RWPE1 (cell line): ENCODE results near the gene ADARB1.
"Not testable (repeated sequence)": the region's sequence is repeated elsewhere in the genome, so short reads cannot be mapped to it uniquely, and the experiment has no call there.

Experiments used
- CTCF ChIA-PET: fragments of 350-600 bp; sonication (Branson Sonifier 250); formaldehyde crosslinking; extraction: SDS; loops from one replicate; lab custom pipeline; 2021; lab: Yijun Ruan, JAX
- POLR2A ChIA-PET: fragments of 400-600 bp; formaldehyde crosslinking; extraction: SDS; loops from one replicate; lab custom pipeline; 2020; ENCODE audit warnings: antibody characterized with exemption; ENCODE audit not compliant: low non-redundant PET; lab: Yijun Ruan, JAX
- DNase-seq: peaks from one replicate; pipeline ENCODE4 v3.0.0; 2012; ENCODE audit warnings: low spot score
- H3K27ac ChIP-seq: fragments of 450-650 bp; 2 replicates; pipeline ENCODE4 v1.5.1; 2017
- TF ChIP-seq, protein P1 (sequence below): fragments of 450-650 bp; conservative IDR thresholded peaks from 2 replicates; pipeline ENCODE4 v1.5.1; 2017; ENCODE audit warnings: low read depth, mild to moderate bottlenecking

Gene ADARB1

DNA sequence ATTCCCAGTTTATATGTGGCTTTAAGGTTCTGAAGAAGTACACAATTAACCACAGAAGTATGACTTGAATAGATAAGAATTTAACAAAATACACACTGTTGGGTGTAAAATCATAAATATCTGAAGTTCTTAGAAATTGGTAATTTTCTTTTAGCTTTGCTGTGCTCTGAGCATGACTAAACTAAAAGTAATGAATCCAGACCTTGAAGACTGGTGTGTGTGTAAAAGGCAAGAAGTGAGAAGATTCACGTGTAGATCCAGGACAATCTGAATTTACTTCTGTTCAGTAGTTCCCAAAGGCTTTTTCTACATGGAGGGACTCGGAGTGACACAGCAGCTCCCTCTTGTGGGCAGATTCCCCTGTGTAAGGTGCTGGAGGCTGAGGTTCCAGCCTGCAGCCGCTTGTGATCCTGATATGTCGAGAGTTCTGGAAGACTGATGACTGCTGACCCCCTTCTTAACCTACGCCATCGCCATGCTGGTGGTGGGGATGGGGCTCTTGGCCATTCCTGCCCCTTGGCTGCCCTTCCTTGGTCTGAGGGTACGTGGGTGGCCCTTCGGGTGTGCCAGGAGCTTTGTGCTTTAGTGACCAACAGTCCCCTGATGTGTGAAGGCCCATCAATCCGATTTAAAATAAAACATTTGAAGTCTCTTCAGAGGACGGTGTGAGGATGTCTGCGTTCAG is 62.7 kb downstream of the ADARB1 start:
- H3K27ac ChIP-seq: peak overlapping the region; percentile 62
- TF ChIP-seq, protein P1, sequence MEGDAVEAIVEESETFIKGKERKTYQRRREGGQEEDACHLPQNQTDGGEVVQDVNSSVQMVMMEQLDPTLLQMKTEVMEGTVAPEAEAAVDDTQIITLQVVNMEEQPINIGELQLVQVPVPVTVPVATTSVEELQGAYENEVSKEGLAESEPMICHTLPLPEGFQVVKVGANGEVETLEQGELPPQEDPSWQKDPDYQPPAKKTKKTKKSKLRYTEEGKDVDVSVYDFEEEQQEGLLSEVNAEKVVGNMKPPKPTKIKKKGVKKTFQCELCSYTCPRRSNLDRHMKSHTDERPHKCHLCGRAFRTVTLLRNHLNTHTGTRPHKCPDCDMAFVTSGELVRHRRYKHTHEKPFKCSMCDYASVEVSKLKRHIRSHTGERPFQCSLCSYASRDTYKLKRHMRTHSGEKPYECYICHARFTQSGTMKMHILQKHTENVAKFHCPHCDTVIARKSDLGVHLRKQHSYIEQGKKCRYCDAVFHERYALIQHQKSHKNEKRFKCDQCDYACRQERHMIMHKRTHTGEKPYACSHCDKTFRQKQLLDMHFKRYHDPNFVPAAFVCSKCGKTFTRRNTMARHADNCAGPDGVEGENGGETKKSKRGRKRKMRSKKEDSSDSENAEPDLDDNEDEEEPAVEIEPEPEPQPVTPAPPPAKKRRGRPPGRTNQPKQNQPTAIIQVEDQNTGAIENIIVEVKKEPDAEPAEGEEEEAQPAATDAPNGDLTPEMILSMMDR: peak; percentile 90
- DNase-seq: peak; percentile 81
- ChIA-PET POLR2A (no interaction called here), CTCF (interaction anchor here (0.5 to 4.1 kb wide), 20 partner anchors 8 to 1082 kb away, joined by 3 to 57 read pairs (median 4); no protein-coding TSS in a partner anchor)

DNA sequence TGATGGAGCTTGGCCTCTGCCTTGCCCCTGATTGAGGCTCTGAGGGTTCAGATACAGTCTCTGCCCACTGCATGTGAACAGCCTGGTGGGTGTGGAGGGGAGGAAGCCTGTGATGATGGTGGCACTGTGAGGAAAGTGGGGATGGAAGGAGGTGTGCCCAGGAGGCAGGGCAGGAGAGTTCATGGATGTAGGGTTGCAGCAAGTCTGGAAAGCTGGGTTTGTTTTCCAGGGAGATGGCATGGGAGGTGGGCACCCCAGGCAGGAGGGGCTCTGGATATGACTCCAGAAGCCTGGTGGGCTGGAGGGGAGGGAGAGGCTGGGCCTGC is 63.2 kb downstream of the ADARB1 start:
- ChIA-PET POLR2A (interaction anchor here (1.0 kb wide), 1 partner anchor 150 kb away, joined by 3 read pairs; the partner anchor contains the start of gene POFUT2), CTCF (interaction anchor here (0.5 to 4.1 kb wide), 17 partner anchors 8 to 1083 kb away, joined by 3 to 57 read pairs (median 4); no protein-coding TSS in a partner anchor)
- peak overlapping the region; percentile 11 for H3K27ac ChIP-seq
- TF ChIP-seq, protein P1: no peak
- DNase-seq: no peak

DNA sequence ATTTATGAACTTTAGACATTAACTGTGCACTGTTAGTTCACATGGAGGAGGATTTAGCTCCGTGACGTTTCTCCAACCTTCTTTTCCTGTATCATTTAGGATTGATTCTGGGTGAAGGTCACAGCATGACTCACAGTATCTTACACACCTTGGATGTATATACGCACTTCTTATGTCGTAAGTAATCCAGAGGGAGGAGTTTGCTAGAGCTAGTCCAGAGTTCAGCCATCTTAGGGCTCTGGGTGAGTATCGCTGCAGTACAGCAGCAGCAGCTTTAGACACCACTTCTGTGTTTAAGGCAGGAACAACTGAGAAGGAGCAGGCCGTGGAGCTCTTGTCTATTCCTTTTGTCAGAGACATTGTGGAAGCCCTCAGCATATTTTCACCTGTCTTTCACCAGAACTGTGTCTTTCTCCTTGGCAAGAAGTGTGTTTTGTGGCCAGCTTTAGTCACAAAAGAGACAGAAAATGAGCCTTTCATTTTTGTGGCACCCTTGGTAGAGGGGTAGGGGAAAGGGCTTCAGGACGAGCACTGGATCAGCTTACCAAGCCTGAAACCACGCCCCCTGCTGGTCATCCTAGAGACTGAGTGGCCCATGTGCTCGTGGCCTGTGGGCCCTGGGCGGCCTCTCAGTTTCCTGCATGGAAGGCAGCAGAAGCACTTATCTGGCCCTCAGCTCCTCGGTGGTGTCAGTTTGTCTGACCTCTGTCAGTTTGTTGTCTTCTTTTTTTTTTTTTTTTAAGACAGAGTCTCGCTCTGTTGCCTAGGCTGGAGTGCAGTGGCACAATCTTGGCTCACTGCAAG is 64.0 kb downstream of the ADARB1 start:
- 0 out of 2 replicates have a peak overlapping the region, but pooled peaks have one; percentile 11 for H3K27ac ChIP-seq
- DNase-seq: peak; percentile 32
- POLR2A ChIA-PET: interaction anchor here (1.0 kb wide), 1 partner anchor 149 kb away, joined by 3 read pairs; the partner anchor contains the start of gene POFUT2
- TF ChIP-seq, protein P1: peak; percentile 74
- CTCF ChIA-PET: interaction anchor here (0.6 to 4.1 kb wide), 18 partner anchors 9 to 1003 kb away, joined by 3 to 57 read pairs (median 4); partner anchors contain the start of gene SLX9

DNA sequence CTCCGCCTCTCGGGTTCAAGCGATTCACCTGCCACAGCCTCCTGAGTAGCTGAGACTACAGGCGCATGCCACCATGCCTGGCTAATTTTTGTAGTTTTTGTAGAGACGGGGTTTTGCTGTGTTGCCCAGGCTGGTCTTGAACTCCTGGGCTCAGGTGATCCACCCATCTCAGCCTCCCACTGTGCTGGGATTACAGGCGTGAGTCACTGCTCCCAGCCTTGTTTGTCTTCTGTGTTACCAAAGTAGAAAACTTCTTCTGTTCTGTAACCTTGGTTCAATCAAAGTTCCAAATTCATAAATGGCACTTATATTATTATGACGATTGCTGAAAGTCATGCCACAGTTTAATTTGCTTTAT is 64.6 kb downstream of the ADARB1 start:
- POLR2A ChIA-PET: not testable (repeated sequence)

DNA sequence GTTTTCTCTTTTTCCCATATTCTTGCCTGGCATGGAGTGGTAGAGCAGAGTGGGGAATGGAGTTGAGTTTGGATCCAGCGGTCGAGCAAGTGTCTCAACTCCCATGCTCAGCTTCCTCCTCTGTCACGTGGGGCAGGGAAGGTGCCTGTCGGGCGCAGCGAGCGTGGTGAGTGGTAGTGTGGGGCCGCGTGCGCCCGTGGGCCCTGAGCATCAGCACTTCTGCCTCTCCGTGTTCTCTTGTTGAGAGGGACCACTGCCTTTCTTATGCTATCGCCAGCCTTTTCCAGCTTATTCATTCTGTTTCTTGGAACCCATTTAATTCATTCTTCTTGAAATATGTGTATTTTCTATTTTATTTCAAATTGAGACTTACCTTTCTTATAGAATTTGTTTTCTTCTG is 65.1 kb downstream of the ADARB1 start:
- DNase-seq: no peak
- TF ChIP-seq, protein P1: no peak
- ChIA-PET CTCF (interaction anchor here (0.6 to 4.1 kb wide), 9 partner anchors 11 to 301 kb away, joined by 3 to 57 read pairs (median 7); partner anchors contain the start of genes ADARB1, POFUT2 and SLX9), POLR2A (no interaction called here)
- H3K27ac ChIP-seq: no peak overlapping the region

More for the DNA sequence above, 64.6 kb downstream of the ADARB1 start:
- H3K27ac ChIP-seq: 0 out of 2 replicates have a peak overlapping the region, but pooled peaks have one; percentile 11
- CTCF ChIA-PET: interaction anchor here (0.6 to 4.1 kb wide), 9 partner anchors 9 to 465 kb away, joined by 3 to 57 read pairs (median 6); partner anchors contain the start of gene SLX9
- DNase-seq: not testable (repeated sequence)

DNA sequence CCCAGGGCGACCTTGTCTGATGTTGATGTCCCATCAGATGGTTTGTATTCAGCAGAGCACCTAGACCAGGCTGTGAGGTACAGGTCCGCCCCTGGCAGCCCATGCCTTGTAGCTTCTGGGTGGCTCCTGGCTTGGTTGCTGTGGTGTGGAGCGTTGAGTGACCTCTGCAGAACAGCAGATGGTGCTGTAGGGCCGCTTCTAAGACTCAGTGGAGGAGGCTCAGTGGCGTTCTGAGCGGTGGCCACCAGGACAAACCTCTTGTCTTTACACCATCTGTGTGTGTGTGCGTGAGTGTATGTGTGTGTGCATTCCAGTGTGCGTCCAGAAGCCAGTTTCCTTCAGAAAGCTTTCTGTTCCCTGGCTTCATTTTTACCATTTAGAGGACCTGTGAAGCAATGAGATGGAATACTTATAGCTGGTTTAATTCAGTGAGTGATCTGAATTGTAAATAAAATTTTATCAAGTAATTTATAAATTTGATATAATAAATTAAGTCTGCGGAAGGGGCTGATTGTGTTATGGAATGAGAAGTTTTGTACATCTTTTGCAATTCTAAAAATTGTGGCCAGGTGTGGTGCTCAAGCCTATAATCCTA is 66.1 kb downstream of the ADARB1 start:
- no peak overlapping the region for H3K27ac ChIP-seq
- DNase-seq: peak; percentile 78
- CTCF ChIA-PET: interaction anchor here (0.5 to 1.9 kb wide), 34 partner anchors 9 to 1150 kb away, joined by 3 to 10 read pairs (median 3); partner anchors contain the start of gene POFUT2
- TF ChIP-seq, protein P1: peak; percentile 85
- POLR2A ChIA-PET: interaction anchor here (0.6 kb wide), 1 partner anchor 208 kb away, joined by 4 read pairs; no protein-coding TSS in a partner anchor

DNA sequence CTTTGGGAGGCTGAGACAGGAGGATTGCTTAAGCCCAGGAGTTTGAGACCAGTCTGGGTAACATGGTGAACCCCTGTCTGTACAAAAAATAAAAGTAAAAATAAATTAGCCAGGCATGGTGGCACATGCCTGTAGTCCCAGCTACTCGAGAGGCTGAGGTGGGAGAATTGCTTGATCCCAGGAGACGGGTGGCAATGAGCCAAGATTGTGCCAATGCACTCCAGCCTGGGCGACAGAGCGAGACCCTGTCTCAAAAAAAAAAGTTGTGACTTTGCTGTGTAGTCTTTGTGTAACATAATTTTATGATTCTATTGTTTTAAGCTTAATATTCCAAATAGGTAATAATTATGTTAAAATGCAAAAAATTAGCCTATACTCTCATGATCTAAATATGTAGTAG is 66.6 kb downstream of the ADARB1 start:
- DNase-seq, POLR2A ChIA-PET, H3K27ac ChIP-seq: not testable (repeated sequence)
- CTCF ChIA-PET: interaction anchor here (0.6 to 1.9 kb wide), 22 partner anchors 10 to 1150 kb away, joined by 3 to 10 read pairs (median 3); partner anchors contain the start of gene POFUT2
